Lower leg skin (tissue), 3 donors: ENCODE results near the gene ZNF718.

ENCODE experiments used
- CTCF ChIP-seq, 3 donors: fragments of 450-650 bp; IDR thresholded peaks; one replicate each; pipeline ENCODE4 v1.5.1; 2016; ENCODE audit warnings: antibody characterized with exemption in 3 of 3, mild to moderate bottlenecking in 3 of 3, moderate library complexity in 2 of 3
- POLR2A ChIP-seq, 2 donors: fragments of 450-650 bp; IDR thresholded peaks; one replicate each; pipeline ENCODE4 v1.6.1; 2016 to 2017; ENCODE audit warnings: antibody characterized with exemption in 2 of 2, mild to moderate bottlenecking in 1 of 2, moderate library complexity in 1 of 2

- TF ChIP-seq CTCF (IDR thresholded peaks at IDR 0.05) = no peak
- TF ChIP-seq POLR2A (IDR thresholded peaks at IDR 0.05) = no peak
Measured at GRCh38 chr4:173666-174314, 49.5 kb downstream of the ZNF718 start.
